Germinal center (tissue), 1 donor: ENCODE data around the gene PINK1.
"Not testable (repeated sequence)": the region's sequence is repeated elsewhere in the genome, so short reads cannot be mapped to it uniquely, and the experiment has no call there.

Experiments used
- DNase-seq: peaks from one replicate; pipeline ENCODE4 v3.0.0; 2012; ENCODE audit warnings: mixed read lengths, low spot score

PINK1 gene

DNA sequence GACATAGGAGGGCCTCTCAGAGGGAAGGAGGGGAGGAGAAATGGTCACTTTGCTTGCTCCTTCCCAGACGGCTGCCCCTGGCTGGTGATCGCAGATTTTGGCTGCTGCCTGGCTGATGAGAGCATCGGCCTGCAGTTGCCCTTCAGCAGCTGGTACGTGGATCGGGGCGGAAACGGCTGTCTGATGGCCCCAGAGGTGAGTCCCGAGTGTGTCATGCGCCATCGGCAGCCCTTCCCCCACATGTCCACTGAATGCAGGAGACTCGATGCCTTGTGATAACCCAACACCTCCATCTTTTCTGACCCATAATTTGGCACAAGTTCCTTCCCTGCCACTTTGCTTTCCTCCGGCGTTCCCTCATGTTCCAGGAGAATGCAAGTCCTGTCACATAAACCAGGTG lies 15.2 kb downstream of the PINK1 start:
- DNase-seq = no peak

DNA sequence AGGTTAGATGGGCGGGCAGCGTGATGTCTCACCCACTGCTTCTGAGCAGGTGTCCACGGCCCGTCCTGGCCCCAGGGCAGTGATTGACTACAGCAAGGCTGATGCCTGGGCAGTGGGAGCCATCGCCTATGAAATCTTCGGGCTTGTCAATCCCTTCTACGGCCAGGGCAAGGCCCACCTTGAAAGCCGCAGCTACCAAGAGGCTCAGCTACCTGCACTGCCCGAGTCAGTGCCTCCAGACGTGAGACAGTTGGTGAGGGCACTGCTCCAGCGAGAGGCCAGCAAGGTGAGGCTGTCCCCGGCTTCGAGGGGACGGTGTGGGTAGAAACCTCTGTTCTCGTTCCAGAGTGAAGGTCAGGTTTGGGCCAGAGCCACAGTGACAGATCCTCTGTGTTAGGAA lies 15.7 kb downstream of the PINK1 start:
- DNase-seq = no peak

DNA sequence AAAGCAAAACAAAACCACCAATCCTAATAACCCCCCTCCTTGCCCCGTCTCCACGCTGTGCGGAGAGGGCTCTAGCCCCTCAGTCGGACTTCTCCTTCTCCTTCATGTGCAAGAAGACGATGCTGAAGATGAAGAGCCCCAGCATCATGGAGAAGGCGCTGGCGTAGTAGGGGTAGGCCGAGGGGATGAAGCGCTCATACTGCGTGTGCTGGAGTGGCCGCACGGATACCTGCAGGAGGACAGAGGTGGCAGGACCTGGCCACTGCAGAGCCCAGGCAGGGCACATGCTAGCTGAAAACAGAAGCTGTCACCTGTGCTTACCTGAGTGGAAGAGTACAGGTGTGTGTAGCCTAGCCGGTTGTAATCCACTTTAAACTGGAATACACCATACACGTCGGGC lies 19.0 kb downstream of the PINK1 start:
- no peak for DNase-seq

DNA sequence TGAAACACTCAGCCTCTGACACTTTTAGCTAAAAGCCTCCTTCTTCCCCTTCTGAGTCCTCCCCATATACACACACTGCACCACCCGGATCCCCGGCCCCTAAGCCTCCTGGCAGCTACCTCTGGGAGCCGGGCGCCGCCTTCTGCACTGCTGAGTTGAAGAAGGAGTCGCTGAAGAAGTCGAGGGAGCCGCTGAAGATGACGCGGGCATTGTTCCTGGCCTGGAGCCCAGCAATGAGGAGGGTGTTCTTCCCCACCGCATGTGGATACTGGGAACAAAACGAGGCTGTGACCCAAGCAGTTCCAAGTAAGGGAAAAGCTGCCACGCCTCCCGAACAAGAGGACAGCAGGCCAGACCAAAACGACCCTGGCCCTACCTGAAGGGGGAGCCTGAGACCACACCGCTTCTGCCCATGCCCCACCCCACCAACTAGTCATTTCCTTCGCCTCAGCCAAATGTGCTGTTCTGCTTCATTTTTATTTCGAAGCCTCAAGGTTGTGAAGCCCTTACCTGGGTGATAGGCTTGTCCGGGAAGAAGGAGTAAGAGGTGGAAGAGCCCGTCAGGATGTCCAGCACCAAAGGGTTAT lies 20.9 kb downstream of the PINK1 start:
- no peak for DNase-seq

GRCh38 chr1:20657024-20657423 lies 23.8 kb downstream of the PINK1 start:
- no peak for DNase-seq

- DNase-seq = no peak
Observed at GRCh38 chr1:20658166-20658915, 25.1 kb downstream of the PINK1 start.

GRCh38 chr1:20660363-20660762 lies 27.1 kb downstream of the PINK1 start:
- no peak for DNase-seq

GRCh38 chr1:20660847-20661206 lies 27.6 kb downstream of the PINK1 start:
- peak; percentile 24 for DNase-seq

GRCh38 chr1:20661207-20662109 lies 28.2 kb downstream of the PINK1 start, which contains the start of gene DDOST:
DDOST (minus strand) TSS chr1:20661369; CDS start chr1:20661350, 19 bp downstream.
- DNase-seq = peak; percentile 99

GRCh38 chr1:20662110-20662475 lies 28.8 kb downstream of the PINK1 start:
- DNase-seq = no peak

- DNase-seq = no peak
Observed at GRCh38 chr1:20663365-20663764, 30.1 kb downstream of the PINK1 start.

- no peak for DNase-seq
Observed at GRCh38 chr1:20663969-20664715, 30.9 kb downstream of the PINK1 start.

DNA sequence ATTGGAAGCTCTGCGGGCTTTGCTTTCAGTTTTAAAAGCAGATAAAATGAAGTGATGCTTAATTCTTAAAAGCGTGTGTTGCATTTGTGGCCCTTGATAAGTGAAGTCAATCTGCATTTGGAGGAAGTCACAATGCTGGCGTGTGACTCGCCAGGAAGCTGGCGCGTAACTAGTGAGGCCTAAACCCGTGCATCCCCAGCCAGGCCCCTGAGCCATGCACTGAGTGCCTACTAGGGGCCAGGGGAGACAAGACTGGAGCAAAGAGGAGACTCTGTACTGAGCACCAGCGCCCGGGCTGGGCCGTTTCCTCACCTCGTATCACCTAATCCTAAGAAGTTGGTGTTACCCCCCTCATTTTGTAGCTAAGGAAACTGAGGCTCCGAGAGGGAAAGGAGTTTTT lies 32.5 kb downstream of the PINK1 start:
- DNase-seq = no peak

DNA sequence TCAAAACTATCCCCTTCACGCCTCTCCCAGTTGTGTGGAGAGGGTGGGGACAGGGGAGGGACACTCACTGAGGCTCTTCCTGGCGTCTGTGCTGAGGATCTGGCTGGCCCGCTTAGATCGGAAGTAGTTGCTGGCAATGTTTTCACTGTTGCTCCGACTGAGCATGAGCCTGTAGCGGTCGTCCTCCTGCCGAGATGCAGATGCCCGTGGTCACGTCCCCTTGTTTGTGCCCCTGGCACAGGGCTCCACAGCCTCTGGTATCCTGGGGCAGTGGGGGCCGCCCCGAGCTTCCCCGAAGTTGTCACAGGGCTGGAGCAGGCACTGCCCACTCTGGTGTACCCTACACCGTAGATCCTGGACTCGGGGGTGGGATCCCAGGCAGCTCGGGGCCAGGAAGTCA lies 32.9 kb downstream of the PINK1 start:
- DNase-seq = no peak

- DNase-seq = peak; percentile 27
Observed at GRCh38 chr1:20666804-20667203, 33.5 kb downstream of the PINK1 start.

- DNase-seq = no peak
Observed at GRCh38 chr1:20668581-20668980, 35.3 kb downstream of the PINK1 start.

GRCh38 chr1:20670936-20671335 lies 37.7 kb downstream of the PINK1 start:
- no peak for DNase-seq

- no peak for DNase-seq
Observed at GRCh38 chr1:20672265-20672632, 39.0 kb downstream of the PINK1 start.

- DNase-seq = not testable (repeated sequence)
Observed at GRCh38 chr1:20673626-20674025, 40.4 kb downstream of the PINK1 start.

GRCh38 chr1:20678599-20678998 lies 45.3 kb downstream of the PINK1 start:
- DNase-seq = peak; percentile 31

- DNase-seq = no peak
Observed at GRCh38 chr1:20680269-20680668, 47.0 kb downstream of the PINK1 start.

GRCh38 chr1:20681999-20682398 lies 48.7 kb downstream of the PINK1 start:
- DNase-seq = no peak
